HG03521 (cell line): ENCODE measurements around the gene UMPS.
"Not testable (repeated sequence)": the region's sequence is repeated elsewhere in the genome, so short reads cannot be mapped to it uniquely, and the experiment has no call there.

Source experiments
- ATAC-seq: cut with Tn5 transposase; IDR thresholded peaks from one replicate; pipeline ENCODE4 v1.9.1; 2021; ENCODE audit warnings: mild to moderate bottlenecking, moderate library complexity; ENCODE audit not compliant: unreplicated experiment

Gene UMPS

DNA sequence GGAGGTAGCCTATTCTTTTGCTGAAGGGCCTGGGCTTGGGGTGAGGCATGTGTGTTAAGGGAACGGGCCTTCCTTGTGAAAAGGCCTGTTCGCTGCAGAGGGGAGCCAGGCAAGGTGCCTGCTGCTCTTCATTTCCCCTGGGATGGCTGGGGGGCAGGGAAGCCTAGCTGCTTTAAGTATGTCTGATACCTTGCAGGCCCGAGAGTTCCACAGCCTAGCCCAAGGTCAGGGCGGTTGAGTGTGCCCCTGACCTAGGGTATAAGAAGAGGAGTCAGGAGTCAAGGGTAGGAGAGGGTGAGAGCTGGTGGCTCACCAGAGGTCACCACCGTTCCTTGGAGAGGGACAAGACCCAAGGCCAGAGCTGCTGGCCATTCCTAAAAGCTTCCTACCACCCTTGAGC, 46.6 kb downstream of the UMPS start:
- no peak for ATAC-seq

DNA sequence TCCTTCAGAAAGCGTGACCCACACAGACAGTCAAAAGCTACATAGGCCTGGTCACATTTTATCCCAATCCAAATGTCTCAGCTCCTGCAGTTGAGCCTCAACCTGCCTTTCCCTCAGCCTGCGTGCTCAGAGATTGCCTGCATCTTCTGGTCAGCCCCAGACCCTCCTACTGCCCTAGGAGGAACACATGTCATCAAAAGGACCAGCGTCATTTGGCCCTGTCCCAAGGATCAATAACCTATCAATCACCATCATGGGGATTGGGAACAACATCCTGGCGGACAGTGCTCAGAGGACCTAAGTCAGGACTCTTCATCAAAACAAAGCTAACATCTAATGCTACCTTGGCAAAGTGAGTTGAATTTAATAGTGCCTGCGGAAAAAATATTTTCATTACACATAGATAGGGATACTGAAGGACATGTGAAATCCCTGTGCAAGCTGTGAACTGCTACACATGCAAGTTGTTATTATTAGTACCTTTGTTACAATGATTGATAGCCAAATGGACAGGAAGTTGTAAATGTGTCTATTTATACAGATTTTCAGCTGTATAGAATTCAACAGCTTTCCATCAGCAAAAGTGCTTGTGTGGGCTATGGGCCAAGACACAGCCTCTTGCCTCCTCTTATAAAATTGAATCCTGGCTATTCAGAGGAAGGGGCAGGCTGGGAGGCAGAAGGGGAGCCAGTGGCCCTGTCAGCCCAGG, 47.7 kb downstream of the UMPS start:
- ATAC-seq = no peak

DNA sequence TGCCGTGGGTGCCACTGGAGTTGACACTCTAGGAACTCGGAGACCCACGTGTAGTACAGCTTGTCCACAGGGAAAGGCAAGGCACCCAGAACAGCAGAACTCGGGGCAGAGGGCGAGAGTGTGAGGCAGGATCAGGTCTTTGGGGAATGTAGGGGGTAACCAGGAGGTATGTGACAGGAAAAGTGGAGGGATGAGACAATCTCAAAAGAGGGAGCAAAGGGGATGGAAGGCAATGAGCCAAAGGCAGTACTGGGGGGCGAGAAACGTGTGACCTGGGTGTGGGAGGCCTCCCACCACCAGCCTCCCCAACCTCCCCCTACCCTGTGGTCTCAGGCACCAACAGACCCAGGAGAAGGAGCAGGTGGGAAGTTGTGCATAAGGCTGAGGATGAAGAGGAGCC, 48.9 kb downstream of the UMPS start:
- no peak for ATAC-seq

DNA sequence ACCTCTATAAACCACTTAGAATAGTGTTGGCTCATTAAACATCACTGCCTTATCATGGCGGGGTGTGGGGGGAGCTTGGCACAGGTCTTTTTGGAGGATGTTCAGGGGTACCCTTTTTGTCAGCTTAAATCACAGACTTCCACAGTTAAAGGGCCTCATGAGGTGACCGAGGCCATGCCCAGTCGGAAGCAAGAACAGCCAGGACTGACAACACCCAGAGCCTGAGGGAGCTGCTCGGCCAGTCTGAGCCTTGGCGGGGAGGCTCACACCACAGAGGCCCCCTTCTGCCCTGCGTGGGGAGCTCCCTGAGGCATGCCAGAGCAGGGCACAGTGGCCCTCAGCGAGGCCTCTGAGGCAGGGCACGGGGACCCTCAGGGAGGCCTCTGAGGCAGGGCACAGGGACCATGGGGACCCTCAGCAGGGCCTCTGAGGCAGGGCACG, 49.5 kb downstream of the UMPS start:
- ATAC-seq = no peak

DNA sequence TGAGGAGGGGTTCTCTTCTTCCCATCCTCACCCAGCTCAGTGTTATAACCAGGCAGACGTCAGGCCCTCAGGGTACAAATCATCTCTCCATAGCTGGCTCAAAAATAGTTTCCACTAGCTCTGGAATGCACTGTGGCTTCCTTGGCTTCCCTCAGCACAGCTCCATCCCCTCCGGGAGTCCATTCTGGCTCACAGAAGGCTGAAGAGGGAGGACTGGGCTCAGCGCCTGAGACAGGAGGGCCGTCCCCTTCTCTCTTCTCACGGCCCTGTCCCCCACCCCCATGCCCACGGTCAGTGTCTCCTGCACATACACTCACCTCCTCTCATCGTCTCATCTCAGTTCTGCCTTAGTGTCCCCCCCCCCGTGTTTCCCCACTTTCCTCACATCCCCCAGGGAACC, 50.1 kb downstream of the UMPS start:
- no peak for ATAC-seq

DNA sequence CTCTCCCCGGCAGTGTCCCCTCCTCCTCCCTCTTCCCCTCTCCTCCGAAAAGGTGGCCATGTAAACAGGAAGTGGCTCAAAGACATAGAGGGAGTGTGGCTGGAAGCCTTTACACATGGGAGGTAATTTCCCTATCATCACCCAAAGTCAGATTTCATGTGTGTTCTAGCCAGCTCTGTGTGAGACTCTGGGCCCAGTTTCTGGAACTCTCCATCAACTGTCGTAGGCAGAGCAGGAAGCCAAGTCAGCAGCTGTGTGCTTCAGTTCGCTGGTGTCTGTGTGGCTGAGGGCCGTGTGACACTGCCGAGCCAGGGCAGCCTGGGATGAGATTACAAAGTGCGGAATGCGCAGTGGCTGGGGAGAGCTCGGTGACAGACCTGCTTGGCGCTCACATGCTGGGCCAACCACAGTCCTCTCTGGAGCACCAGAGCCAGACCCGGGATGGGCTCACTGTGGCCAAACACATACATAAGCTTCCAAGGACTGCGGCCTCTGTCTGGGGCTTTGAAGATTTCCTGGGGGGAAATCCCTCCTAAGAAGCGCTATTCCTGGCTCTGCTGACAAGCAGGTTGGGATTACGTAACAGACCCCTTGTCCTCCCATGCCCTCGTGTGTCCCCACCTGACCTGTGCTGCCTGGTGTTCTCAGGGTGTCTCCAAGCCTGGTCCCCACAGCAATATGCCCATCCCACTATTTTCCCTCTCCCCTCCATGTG, 50.7 kb downstream of the UMPS start:
- ATAC-seq = no peak

DNA sequence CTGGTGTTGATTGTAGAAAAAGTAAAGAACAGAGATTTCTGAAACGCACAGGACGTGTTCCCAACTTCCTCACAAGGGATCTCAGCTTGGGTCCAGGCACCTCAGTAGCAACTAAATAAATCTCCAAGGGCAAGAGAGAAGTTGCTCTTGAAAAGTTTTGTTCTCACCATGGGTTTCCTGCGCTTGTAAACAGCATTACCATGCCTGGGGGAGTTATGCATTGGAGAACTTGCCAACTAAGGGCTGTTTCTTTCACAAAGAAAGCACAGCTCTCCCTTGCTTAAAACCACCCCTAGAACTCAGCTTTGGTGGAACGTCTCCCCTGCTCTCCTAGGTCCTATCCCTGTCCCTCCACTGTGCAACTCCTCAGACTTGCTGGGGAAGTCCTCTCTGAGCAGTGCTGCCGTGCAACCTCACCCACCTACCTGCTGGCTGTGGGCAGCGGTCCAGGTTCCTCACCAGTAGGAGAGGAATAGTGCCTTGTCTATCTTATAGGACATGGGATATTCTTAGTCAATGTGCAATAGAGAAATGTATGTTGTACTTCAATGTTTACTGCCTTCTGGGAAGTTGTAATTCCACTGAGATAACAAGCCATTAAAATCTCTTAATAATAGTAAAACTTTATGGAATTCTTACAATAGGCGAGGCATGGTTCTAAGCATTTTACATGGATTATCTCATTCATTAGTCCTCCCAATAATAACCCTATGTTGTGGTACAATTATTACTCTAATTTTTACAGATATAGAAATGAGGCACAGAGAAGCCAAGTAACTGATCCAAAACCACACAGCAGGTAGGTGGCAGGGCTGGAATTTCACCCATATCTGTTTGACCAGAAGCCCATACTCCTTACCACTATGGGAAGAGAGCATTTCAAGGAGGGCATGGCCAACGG, 51.5 kb downstream of the UMPS start:
- ATAC-seq = no peak

DNA sequence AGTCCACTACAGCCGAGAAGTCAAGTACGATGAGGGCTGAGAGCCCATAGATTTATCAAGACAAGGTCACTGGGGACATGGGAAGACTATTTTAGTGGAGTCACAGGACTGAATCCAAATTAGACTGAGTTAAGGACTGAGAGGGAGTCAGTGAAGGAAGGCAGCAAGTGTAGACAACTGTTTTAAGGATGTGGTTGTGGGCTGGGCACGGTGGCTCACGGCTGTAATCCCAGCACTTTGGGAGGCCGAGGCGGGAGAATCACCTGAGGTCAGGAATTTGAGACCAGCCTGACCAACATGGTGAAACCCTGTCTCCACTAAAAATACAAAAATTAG, 52.1 kb downstream of the UMPS start:
- ATAC-seq = not testable (repeated sequence)

DNA sequence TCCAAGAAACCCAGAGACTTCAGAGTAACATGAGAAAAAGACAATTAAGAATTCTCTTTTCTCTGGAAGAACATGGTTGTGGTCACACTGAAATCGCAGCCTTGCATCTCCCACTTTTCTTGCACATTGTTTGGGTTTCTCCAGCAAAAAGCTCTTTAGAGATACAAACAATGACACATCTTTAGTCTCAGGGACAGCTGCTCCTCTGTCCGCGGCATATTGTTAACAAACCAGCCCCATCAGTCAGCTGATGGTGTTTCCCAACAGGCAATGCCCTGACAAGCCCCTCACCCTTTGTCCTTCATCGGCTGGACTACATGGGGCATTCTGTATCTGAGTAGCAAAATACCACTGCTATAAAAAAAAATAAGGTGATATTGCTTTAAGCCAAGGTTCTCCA, 53.4 kb downstream of the UMPS start:
- ATAC-seq = no peak

DNA sequence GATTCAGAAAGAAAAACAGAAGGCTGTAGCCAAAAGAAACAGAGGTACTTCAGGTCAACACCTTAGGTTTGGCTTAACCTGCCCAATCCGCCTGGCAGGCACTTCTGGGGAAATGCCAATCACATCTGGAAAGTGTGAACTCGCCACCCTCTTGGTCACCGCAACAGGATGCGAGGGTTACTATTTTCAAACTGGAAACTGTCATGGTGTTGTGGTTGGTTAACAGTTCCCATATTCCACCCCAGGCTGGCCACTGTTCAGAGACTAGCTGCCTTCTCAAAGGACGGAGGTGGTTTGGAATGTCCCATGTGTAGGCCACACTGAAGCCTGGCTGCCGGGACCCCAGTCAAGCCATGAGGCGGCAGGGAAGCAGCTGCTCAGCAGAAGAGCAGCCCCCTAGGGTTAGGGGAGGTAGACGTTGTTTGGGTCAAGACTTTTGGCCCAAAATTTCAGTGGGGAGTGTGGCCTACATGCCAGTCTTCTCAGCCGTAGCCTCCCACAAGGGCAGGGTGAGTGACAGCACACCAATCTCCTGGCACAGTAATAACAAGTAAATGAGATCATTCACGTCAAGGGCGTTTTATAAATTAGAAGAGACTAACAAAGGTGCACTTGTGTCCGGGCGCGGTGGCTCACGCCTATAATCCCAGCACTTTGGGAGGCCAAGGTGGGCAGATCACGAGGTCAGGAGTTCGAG, 54.6 kb downstream of the UMPS start:
- no peak for ATAC-seq

DNA sequence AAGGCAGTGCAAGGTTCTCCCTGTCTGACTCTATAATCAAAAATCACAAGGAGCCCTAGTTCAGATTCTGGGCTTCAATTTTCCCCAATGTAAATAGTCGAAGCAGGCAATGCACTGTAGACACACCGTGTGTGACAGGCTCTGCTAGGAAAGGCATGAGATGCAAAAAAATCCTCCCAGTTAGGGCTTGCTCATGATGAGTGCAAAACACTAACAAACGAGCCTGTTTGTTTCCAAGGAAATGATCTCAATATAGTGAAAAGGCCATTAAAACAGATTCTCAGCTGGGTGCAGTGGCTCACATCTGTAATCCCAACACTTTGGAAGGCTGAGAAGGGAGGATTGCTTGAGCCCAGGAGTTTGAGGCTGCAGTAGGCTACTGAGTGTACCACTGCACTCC, 55.7 kb downstream of the UMPS start:
- no peak for ATAC-seq

DNA sequence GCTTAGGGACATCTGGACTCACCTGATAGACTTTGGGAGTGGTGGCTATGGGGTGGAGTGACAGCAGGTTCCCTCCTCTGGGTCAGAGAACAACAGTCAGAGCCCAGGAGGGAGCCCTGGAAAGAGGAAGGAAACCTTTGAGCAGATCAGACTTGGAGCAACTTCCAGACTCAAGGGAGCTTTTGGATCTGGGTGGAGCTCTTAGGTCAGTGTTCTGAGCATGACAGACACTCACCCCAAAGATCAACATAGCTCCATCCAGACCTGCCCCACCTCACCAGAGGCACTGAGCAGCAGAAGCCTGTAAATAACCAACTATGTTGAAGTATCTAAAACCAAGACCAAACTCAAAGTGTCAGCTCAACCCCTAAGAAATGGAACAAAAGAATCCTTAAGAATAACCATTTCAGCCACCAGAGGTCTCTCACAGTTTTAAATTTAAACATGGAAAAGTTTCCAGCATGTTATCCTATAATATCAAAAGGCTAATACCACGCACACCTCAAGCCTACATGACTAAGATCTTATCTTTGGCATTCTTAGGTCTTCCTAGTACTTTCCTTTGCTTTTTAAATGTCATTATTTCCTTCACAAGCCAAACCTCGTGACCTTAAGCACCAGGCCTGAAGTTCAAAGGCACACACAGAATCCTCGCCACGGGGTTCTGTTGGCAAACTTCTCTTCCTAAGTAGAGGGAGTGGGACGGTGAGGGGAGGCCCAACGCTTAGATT, 56.4 kb downstream of the UMPS start:
- ATAC-seq = no peak

DNA sequence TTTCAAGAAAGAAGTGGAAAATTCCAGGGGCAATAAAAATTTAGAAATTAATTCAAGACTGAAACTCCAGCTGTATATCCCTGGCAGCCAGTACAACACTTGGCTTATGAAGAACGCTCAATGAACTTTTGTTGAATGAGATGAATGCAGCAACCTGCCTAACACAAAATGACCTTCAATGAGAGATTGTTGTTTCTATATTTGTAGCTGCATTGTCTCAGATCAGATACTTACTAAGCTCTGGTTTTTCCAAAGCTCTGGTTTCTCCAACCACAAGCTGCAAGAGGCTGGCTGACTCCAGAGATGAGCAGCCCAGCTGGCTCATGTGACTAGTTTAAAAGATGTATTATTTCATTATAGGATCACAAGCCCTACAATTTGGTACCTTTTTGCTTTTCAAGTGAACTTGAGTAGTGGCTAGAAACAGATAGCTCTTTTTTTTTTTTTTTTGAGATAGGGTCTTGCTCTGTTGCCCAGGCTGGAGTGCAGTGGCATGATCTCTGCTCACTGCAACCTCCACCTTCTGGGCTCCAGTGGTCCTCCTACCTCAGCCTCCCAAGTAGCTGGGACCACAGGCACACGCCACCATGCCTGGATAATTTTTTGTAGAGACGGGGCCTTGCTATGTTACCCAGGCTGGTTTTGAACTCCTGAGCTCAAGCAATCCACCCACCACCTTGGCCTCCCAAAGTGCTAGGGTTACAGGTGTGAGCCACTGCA, 57.4 kb downstream of the UMPS start:
- no peak for ATAC-seq

DNA sequence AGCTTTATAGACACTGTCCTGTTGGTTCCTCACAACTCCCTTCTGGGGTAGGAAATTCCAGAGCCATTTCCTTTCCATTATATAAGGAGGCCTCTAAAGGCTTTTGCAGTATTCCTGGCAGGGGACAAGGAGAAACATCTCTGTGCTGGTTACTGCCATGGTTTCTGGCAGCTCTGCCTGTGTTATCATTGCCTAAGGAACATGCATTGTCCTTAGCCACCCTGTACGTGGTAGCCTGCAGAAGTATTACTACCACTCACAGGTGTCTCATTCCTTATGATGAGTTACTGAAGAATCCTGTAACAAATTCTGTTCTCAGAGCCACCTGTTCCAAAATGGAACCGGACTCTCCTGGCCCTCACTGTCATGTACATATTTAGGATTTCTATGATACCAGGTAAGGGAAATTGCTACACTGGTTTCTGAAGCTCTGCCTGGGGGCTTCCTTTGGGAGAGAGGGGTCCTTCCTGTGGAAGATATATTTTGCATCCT, 58.0 kb downstream of the UMPS start:
- no peak for ATAC-seq

DNA sequence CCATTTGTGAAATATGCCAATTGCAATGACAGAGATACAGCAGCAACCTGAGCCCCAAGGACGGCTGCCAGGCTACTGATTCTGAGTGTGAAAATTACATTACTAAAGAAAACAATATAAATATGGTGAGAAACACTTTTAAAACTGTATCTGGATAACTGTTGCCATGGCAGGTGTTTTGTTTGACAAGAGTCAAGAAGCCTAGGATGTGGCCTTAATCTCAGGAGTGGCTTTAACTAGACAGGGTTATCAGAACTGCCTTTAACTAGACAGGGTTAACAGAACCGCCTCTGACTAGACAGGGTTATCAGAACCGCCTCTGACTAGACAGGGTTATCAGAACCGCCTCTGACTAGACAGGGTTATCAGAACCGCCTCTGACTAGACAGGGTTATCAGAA, 58.9 kb downstream of the UMPS start:
- not testable (repeated sequence) for ATAC-seq

DNA sequence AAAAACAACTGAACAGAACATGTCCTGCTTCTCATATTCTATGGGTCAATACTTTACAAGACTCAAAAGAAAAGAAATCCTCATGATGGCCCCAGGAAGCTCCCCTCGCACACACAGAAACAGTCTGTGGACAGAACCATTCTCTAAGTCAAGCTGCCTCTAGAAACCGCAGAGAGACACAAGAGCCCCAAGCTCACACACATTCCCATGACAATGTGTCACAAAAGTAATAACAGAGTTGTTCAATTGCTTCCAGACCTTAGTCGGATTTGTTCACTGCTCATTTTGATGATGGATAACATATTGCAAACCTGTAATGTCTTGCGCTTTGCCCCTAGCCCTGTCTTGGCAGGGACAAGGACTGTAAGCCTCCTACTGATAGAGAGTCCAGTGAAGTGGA, 60.9 kb downstream of the UMPS start:
- no peak for ATAC-seq

DNA sequence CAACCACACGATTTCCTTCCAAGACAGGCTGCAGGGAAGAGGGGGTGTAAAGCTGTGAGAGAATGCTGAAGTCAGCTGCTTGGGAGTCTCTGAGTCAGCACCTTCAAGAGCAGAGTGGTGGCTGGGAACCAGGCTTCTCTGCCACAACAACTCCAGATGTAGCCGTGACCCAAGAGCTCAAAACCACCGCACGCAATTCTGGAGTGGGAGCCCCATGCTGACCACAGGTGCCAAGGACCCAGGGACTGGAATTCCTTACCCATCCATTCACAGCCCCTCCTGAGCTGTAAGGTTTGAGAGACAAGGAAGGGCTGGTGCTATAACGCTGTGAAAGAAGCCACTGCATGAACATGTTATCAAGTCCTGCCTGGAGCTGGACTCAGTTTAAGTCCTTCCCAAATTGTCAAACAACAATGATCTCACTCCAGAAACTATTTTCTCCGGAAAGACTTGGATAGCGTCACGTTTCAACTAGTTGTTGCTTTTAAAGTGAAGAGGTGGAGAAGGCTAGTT, 61.4 kb downstream of the UMPS start:
- ATAC-seq = no peak

DNA sequence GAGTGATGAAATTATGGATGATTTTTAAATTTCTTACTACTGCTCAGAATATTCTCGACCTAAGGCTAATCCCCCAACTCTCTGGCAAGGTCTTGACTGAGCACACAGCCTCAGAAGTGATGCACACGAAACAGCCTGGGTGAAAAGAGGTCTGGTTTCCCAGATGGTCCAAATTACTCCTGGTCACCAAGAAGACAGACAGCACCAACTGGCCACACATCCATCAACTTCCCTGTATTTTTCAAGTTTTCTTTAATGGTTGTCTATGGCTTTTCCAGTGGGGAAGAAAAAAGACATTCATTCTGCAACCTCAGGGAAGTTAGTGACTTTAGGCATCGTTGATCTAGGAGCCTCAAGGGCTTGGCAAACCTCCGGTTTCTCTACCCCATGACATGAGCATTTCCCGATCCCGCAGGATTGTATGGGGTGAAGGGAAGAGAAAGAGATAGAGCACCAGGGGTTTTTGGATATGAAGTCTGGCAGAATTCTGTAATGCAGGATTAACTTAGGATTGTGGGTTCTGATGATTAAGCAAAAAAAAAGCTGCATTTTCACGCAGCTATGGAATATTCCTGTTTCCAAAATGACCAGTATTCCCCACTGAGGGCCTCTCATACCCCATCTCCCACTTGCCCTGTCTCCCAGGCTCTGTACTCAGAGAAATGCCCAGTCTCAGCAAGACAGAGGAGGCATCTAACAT, 62.2 kb downstream of the UMPS start:
- ATAC-seq = no peak
